Osteocyte (in vitro differentiated cells): ENCODE data around the gene HNF4A. TPM values are rescaled to one million over a fixed set of nuclear protein-coding genes. Genes with fewer than 3 reads are reported as not detected.

Source experiments
- DNase-seq: peaks from one replicate; pipeline ENCODE4 v3.0.0; 2021; ENCODE audit warnings: mixed read lengths; ENCODE audit not compliant: unreplicated experiment; ENCODE audit errors: extremely low spot score
- H3K27ac Mint-ChIP-seq: one replicate; pipeline ENCODE4 v1.8.0; 2021; ENCODE audit warnings: mild to moderate bottlenecking, mixed read lengths; ENCODE audit not compliant: unreplicated experiment
- H3K27me3 Mint-ChIP-seq: one replicate; pipeline ENCODE4 v1.8.0; 2021; ENCODE audit warnings: mixed read lengths; ENCODE audit not compliant: unreplicated experiment
- H3K36me3 Mint-ChIP-seq: one replicate; pipeline ENCODE4 v1.8.0; 2021; ENCODE audit warnings: mixed read lengths; ENCODE audit not compliant: unreplicated experiment
- H3K4me1 Mint-ChIP-seq: one replicate; pipeline ENCODE4 v1.8.0; 2021; ENCODE audit warnings: mixed read lengths; ENCODE audit not compliant: unreplicated experiment
- H3K4me3 Mint-ChIP-seq: one replicate; pipeline ENCODE4 v1.8.0; 2021; ENCODE audit warnings: mild to moderate bottlenecking, moderate library complexity, mixed read lengths; ENCODE audit not compliant: unreplicated experiment
- H3K9me3 Mint-ChIP-seq: one replicate; pipeline ENCODE4 v1.8.0; 2021; ENCODE audit warnings: mixed read lengths; ENCODE audit not compliant: unreplicated experiment
- CTCF ChIP-seq: fragments of 200-600 bp; sonication (generic); IDR thresholded peaks from 2 replicates; pipeline ENCODE4 v1.5.0; 2021; ENCODE audit warnings: antibody characterized with exemption, mild to moderate bottlenecking, moderate library complexity
- total RNA-seq: library from RNA; stranded (reverse); gene quantifications from 2 replicates; pipeline ENCODE4 v1.2.1, GENCODE V29; 2021

Gene HNF4A
- total RNA-seq, 1 donor from 2014 or later = not detected

- peaks cover 19% of the 10 kb centered on the region for H3K27me3 Mint-ChIP-seq
- no peaks in the 10 kb centered on the region for H3K4me1 Mint-ChIP-seq
- no peak overlapping the region for H3K27ac Mint-ChIP-seq
- H3K9me3 Mint-ChIP-seq = no peaks in the 10 kb centered on the region
- no peak for TF ChIP-seq CTCF
- no peak overlapping the region for H3K4me3 Mint-ChIP-seq
- H3K36me3 Mint-ChIP-seq = no peaks in the 10 kb centered on the region
- no peak for DNase-seq
Measured at GRCh38 chr20:44447827-44448419, 92.4 kb downstream of the HNF4A start.

GRCh38 chr20:44448753-44449546 lies 93.5 kb downstream of the HNF4A start:
- H3K27ac Mint-ChIP-seq = no peak overlapping the region
- peaks cover 23% of the 10 kb centered on the region for H3K27me3 Mint-ChIP-seq
- no peak for DNase-seq
- no peaks in the 10 kb centered on the region for H3K4me1 Mint-ChIP-seq
- no peaks in the 10 kb centered on the region for H3K9me3 Mint-ChIP-seq
- peak; percentile 30 for TF ChIP-seq CTCF
- H3K36me3 Mint-ChIP-seq = no peaks in the 10 kb centered on the region
- H3K4me3 Mint-ChIP-seq = no peak overlapping the region

- Mint-ChIP-seq H3K9me3 (no peaks in the 10 kb centered on the region), H3K27ac (no peak overlapping the region), H3K4me3 (no peak overlapping the region), H3K36me3 (no peaks in the 10 kb centered on the region), H3K4me1 (no peaks in the 10 kb centered on the region), H3K27me3 (peaks cover 23% of the 10 kb centered on the region)
- TF ChIP-seq CTCF = no peak
- no peak for DNase-seq
Measured at GRCh38 chr20:44449864-44450263, 94.4 kb downstream of the HNF4A start.

GRCh38 chr20:44450281-44450889 lies 94.9 kb downstream of the HNF4A start:
- TF ChIP-seq CTCF = no peak
- H3K4me3 Mint-ChIP-seq = no peak overlapping the region
- no peak for DNase-seq
- peaks cover 23% of the 10 kb centered on the region for H3K27me3 Mint-ChIP-seq
- no peaks in the 10 kb centered on the region for H3K4me1 Mint-ChIP-seq
- no peak overlapping the region for H3K27ac Mint-ChIP-seq
- H3K9me3 Mint-ChIP-seq = no peaks in the 10 kb centered on the region
- H3K36me3 Mint-ChIP-seq = no peaks in the 10 kb centered on the region

GRCh38 chr20:44450903-44451450 lies 95.5 kb downstream of the HNF4A start:
- Mint-ChIP-seq H3K9me3 (no peaks in the 10 kb centered on the region), H3K36me3 (no peaks in the 10 kb centered on the region), H3K4me1 (no peaks in the 10 kb centered on the region), H3K27ac (no peak overlapping the region), H3K27me3 (peaks cover 23% of the 10 kb centered on the region), H3K4me3 (no peak overlapping the region)
- DNase-seq = no peak
- TF ChIP-seq CTCF = no peak
